Measurements from ENCODE around the gene CDH11.

Gene CDH11

GRCh38 chr16:64910356-64910755 is 211.5 kb downstream of the CDH11 start:
- H3K4me1 ChIP-seq (ENCODE audit: control insufficient read depth, insufficient read depth, low read length): no peaks in the 10 kb centered on the region
- H3K4me3 ChIP-seq (ENCODE audit: low read length): no peak overlapping the region
- no peaks in the 10 kb centered on the region for H3K9me3 ChIP-seq (ENCODE audit: control insufficient read depth, low read length)
- H3K36me3 ChIP-seq (ENCODE audit: control insufficient read depth, insufficient read depth, low read length): no peaks in the 10 kb centered on the region
- H3K9ac ChIP-seq (ENCODE audit: low read length): no peak overlapping the region
- no peaks in the 10 kb centered on the region for H3K27me3 ChIP-seq (ENCODE audit: control insufficient read depth, insufficient read depth, low read length)

DNA sequence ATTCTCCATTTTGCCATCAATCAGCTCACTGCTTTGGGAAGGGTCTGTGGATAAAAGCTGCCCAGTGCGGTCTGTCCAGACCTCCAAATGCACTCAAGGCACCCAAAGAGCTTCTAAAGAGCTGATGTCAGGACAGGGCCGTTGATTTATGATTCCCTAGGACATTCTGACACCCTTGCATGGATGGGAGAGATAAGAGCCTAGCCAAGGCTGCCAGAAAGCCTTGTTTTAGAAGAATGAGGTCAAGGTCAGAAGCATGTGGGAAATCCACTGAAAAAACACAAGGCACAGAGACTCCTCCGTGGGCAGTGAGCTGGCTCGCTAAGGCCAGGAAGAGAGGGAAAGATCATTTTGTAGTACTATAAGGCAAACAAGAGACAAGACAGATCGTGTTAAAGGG is 214.0 kb downstream of the CDH11 start:
- no peaks in the 10 kb centered on the region for H3K9me3 ChIP-seq (ENCODE audit: control insufficient read depth, low read length)
- no peak overlapping the region for H3K4me3 ChIP-seq (ENCODE audit: low read length)
- H3K27me3 ChIP-seq (ENCODE audit: control insufficient read depth, insufficient read depth, low read length): no peaks in the 10 kb centered on the region
- H3K9ac ChIP-seq (ENCODE audit: low read length): no peak overlapping the region
- no peaks in the 10 kb centered on the region for H3K36me3 ChIP-seq (ENCODE audit: control insufficient read depth, insufficient read depth, low read length)
- no peaks in the 10 kb centered on the region for H3K4me1 ChIP-seq (ENCODE audit: control insufficient read depth, insufficient read depth, low read length)

- no peak overlapping the region for H3K4me3 ChIP-seq (ENCODE audit: low read length)
- no peaks in the 10 kb centered on the region for H3K36me3 ChIP-seq (ENCODE audit: control insufficient read depth, insufficient read depth, low read length)
Observed at GRCh38 chr16:64903770-64904169, 218.1 kb downstream of the CDH11 start.

DNA sequence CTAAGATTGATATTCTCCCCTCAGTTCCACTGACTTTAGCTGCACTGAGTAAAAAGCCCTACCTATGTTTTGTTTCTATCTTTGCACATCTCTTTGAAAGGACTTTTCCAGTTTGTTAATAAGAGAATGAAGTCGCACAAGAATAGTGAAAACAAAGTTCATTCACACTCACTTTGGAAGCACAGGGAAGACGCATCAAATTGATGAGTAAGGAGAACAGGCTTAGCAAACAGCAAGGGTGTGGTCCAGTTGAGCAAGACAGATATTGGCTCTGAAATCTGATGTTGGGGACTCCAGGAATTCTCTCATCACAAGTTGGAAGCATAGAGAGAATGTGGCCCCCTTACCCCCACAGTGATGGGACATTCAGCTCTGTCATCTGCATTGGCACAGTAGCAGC is 221.3 kb downstream of the CDH11 start:
- no peaks in the 10 kb centered on the region for H3K27me3 ChIP-seq (ENCODE audit: control insufficient read depth, insufficient read depth, low read length)
- H3K4me1 ChIP-seq (ENCODE audit: control insufficient read depth, insufficient read depth, low read length): no peaks in the 10 kb centered on the region
- H3K36me3 ChIP-seq (ENCODE audit: control insufficient read depth, insufficient read depth, low read length): no peaks in the 10 kb centered on the region
- H3K9me3 ChIP-seq (ENCODE audit: control insufficient read depth, low read length): no peaks in the 10 kb centered on the region
- H3K9ac ChIP-seq (ENCODE audit: low read length): no peak overlapping the region
- no peak overlapping the region for H3K4me3 ChIP-seq (ENCODE audit: low read length)

More at GRCh38 chr16:64903770-64904169, 218.1 kb downstream of the CDH11 start:
- Histone ChIP-seq H3K9ac (ENCODE audit: low read length) (no peak overlapping the region), H3K9me3 (ENCODE audit: control insufficient read depth, low read length) (no peaks in the 10 kb centered on the region), H3K4me1 (ENCODE audit: control insufficient read depth, insufficient read depth, low read length) (no peaks in the 10 kb centered on the region), H3K27me3 (ENCODE audit: control insufficient read depth, insufficient read depth, low read length) (no peaks in the 10 kb centered on the region)

- no peaks in the 10 kb centered on the region for H3K27me3 ChIP-seq (ENCODE audit: control insufficient read depth, insufficient read depth, low read length)
- H3K4me3 ChIP-seq (ENCODE audit: low read length): no peak overlapping the region
- no peaks in the 10 kb centered on the region for H3K9me3 ChIP-seq (ENCODE audit: control insufficient read depth, low read length)
- H3K9ac ChIP-seq (ENCODE audit: low read length): no peak overlapping the region
- no peaks in the 10 kb centered on the region for H3K4me1 ChIP-seq (ENCODE audit: control insufficient read depth, insufficient read depth, low read length)
- no peaks in the 10 kb centered on the region for H3K36me3 ChIP-seq (ENCODE audit: control insufficient read depth, insufficient read depth, low read length)
Observed at GRCh38 chr16:64900019-64900418, 221.8 kb downstream of the CDH11 start.

DNA sequence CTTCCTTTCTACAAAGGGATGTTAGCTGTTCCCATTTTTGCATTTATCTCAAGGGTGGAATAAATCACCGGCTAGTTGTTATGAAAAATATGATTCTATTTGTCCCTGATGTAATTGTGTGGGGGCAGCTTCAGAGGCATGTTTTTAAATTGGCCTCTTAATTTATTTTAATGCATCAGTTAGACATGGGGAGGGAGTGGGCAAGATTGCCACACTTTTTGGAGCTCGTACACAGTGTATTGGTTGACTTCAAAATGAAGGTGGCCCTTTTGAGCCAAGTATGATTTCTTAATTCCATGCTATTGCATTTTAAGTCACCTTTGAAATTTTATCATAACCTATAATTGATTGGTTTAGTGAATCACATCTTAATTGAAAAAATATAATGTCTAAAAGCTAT is 223.7 kb downstream of the CDH11 start:
- Histone ChIP-seq H3K4me3 (ENCODE audit: low read length) (no peak overlapping the region), H3K4me1 (ENCODE audit: control insufficient read depth, insufficient read depth, low read length) (no peaks in the 10 kb centered on the region), H3K36me3 (ENCODE audit: control insufficient read depth, insufficient read depth, low read length) (no peaks in the 10 kb centered on the region)

More for the DNA sequence above, 223.7 kb downstream of the CDH11 start:
- H3K27me3 ChIP-seq (ENCODE audit: control insufficient read depth, insufficient read depth, low read length): no peaks in the 10 kb centered on the region
- H3K9me3 ChIP-seq (ENCODE audit: control insufficient read depth, low read length): no peaks in the 10 kb centered on the region
- no peak overlapping the region for H3K9ac ChIP-seq (ENCODE audit: low read length)

All from mucosa of stomach (tissue), 1 donor.